Upper lobe of left lung (tissue), 6 donors: Measurements from ENCODE around the gene CETP. TPM values are rescaled to one million over a fixed set of nuclear protein-coding genes. Genes with fewer than 3 reads are reported as not detected.
"Not testable (repeated sequence)": the region's sequence is repeated elsewhere in the genome, so short reads cannot be mapped to it uniquely, and the experiment has no call there.

Experiments
- ATAC-seq, 2 donors: fragments of 200-7000 bp; cut with Tn5 transposase; one replicate each; pipeline ENCODE4 v1.9.1; 2022; ENCODE audit warnings: mild to moderate bottlenecking in 2 of 2, moderate library complexity in 2 of 2; ENCODE audit not compliant: low FRiP score in 2 of 2
- DNase-seq, 2 donors: peaks; one replicate each; pipeline ENCODE4 v3.0.0-alpha.2; 2019 to 2020
- H3K27ac ChIP-seq, 4 donors: fragments of 200-600 bp; sonication (generic); one replicate each; pipeline ENCODE4 v1.5.1; 2016 to 2019
- H3K27me3 ChIP-seq, 4 donors: fragments of 200-600 bp; sonication (generic); one replicate each; pipeline ENCODE4 v1.5.1; 2017 to 2019
- H3K36me3 ChIP-seq, 4 donors: fragments of 200-600 bp; sonication (generic); one replicate each; pipeline ENCODE4 v1.5.1; 2016 to 2019
- H3K4me1 ChIP-seq, 4 donors: fragments of 200-600 bp; sonication (generic); one replicate each; pipeline ENCODE4 v1.5.1; 2018 to 2019
- H3K4me3 ChIP-seq, 4 donors: fragments of 200-600 bp; sonication (generic); one replicate each; pipeline ENCODE4 v1.5.1; 2017 to 2019; ENCODE audit warnings: mild to moderate bottlenecking in 2 of 4, moderate library complexity in 1 of 4
- H3K9me3 ChIP-seq, 4 donors: fragments of 200-600 bp; sonication (generic); one replicate each; pipeline ENCODE4 v1.5.1; 2018 to 2019
- CTCF ChIP-seq, 6 experiments: fragments of 450-650 bp in 4 of 6; fragments of 200-600 bp in 2 of 6; sonication (generic) in 2 of 6; IDR thresholded peaks; one replicate each; pipeline ENCODE4 v1.5.1; 2016 to 2019; ENCODE audit warnings: antibody characterized with exemption in 6 of 6
- EP300 ChIP-seq, 4 donors: sonication (generic); formaldehyde crosslinking; IDR thresholded peaks; one replicate each; pipeline ENCODE4 v1.5.1; 2017; ENCODE audit warnings: antibody characterized with exemption in 4 of 4, control low read depth in 2 of 4
- POLR2A ChIP-seq, 4 donors: fragments of 450-650 bp; IDR thresholded peaks; one replicate each; pipeline ENCODE4 v1.5.1; 2016 to 2017; ENCODE audit warnings: antibody characterized with exemption in 4 of 4, mild to moderate bottlenecking in 2 of 4
- POLR2AphosphoS5 ChIP-seq, 2 donors: sonication (generic); formaldehyde crosslinking; IDR thresholded peaks; one replicate each; pipeline ENCODE4 v1.5.1; 2017; ENCODE audit warnings: antibody characterized with exemption in 2 of 2
- WGBS, 2 donors: methylation state at CpG; one replicate each; pipeline ENCODE4 v1.1.5; 2017 to 2018; 5-methylcytosine and 5-hydroxymethylcytosine counted together
- total RNA-seq, 6 donors: library from RNA; depleted of rRNA in 4 of 6; stranded (reverse); fragments of >200 nt in 4 of 6; gene quantifications; one replicate each; pipeline versions ENCODE4 v1.1.0 to v1.2.1, GENCODE V29; 2016 to 2021
- donor health status: DM: no; HTN: no; CAD: no; lungs with moderate emphysema.
- donor health status: DM: no; HTN: yes; CAD: no; lungs with severe emphysema.

Gene CETP
- total RNA-seq, 6 donors from 2014 or later: 0.29 to 1.5 (median 0.91) TPM; not detected in 1

- DNase-seq (no peak), ATAC-seq (no peak)
- Histone ChIP-seq H3K27ac (no peak overlapping the region), H3K36me3 (no peaks in the 10 kb centered on the region), H3K4me1 (no peaks in the 10 kb centered on the region), H3K9me3 (no peaks in the 10 kb centered on the region), H3K4me3 (no peak overlapping the region), H3K27me3 (no peaks in the 10 kb centered on the region)
- WGBS, 2 donors: 83 to 92% methylated on average over 5 to 9 of the region's 9 CpGs
- no peak for TF ChIP-seq POLR2AphosphoS5 (IDR thresholded peaks at IDR 0.05)
- TF ChIP-seq CTCF (IDR thresholded peaks at IDR 0.05): no peak
- no peak for TF ChIP-seq EP300 (IDR thresholded peaks at IDR 0.05)
- no peak for TF ChIP-seq POLR2A (IDR thresholded peaks at IDR 0.05)
Measured at GRCh38 chr16:56973294-56973689, 11.5 kb downstream of the CETP start.

- not testable (repeated sequence) for ATAC-seq, H3K4me3 ChIP-seq, H3K4me1 ChIP-seq, H3K27me3 ChIP-seq, H3K9me3 ChIP-seq, H3K27ac ChIP-seq, DNase-seq, H3K36me3 ChIP-seq
- WGBS, 2 donors: 88 to 96% methylated on average over 7 of the region's 7 CpGs
Measured at GRCh38 chr16:56973899-56974298, 12.1 kb downstream of the CETP start.

- no peaks in the 10 kb centered on the region for H3K36me3 ChIP-seq
- DNase-seq: no peak
- ATAC-seq: no peak
- H3K27me3 ChIP-seq: no peaks in the 10 kb centered on the region
- H3K4me3 ChIP-seq: no peak overlapping the region
- no peaks in the 10 kb centered on the region for H3K4me1 ChIP-seq
- no peak overlapping the region for H3K27ac ChIP-seq
- H3K9me3 ChIP-seq: no peaks in the 10 kb centered on the region
- TF ChIP-seq POLR2A (IDR thresholded peaks at IDR 0.05) (no peak), CTCF (IDR thresholded peaks at IDR 0.05) (no peak), POLR2AphosphoS5 (IDR thresholded peaks at IDR 0.05) (no peak), EP300 (IDR thresholded peaks at IDR 0.05) (no peak)
- 73 to 77% methylated on average over 4 to 9 of the region's 9 CpGs for WGBS, 2 donors
Measured at GRCh38 chr16:56974549-56975300, 13.0 kb downstream of the CETP start.

- no peak for ATAC-seq
- no peak for DNase-seq
- Histone ChIP-seq H3K9me3 (no peaks in the 10 kb centered on the region), H3K27ac (no peak overlapping the region), H3K27me3 (no peaks in the 10 kb centered on the region), H3K4me3 (no peak overlapping the region), H3K4me1 (no peaks in the 10 kb centered on the region), H3K36me3 (no peaks in the 10 kb centered on the region)
- TF ChIP-seq POLR2A (IDR thresholded peaks at IDR 0.05) (no peak), EP300 (IDR thresholded peaks at IDR 0.05) (no peak), CTCF (IDR thresholded peaks at IDR 0.05) (no peak), POLR2AphosphoS5 (IDR thresholded peaks at IDR 0.05) (no peak)
- 83 to 85% methylated on average over 10 of the region's 10 CpGs for WGBS, 2 donors
Measured at GRCh38 chr16:56975714-56976113, 14.0 kb downstream of the CETP start.

- DNase-seq (no peak), ATAC-seq (no peak)
- TF ChIP-seq POLR2AphosphoS5 (IDR thresholded peaks at IDR 0.05) (no peak), CTCF (IDR thresholded peaks at IDR 0.05) (no peak), EP300 (IDR thresholded peaks at IDR 0.05) (no peak), POLR2A (IDR thresholded peaks at IDR 0.05) (no peak)
- no peaks in the 10 kb centered on the region for H3K9me3 ChIP-seq
- WGBS, 2 donors: 72 to 92% methylated on average over 6 of the region's 6 CpGs
- H3K4me3 ChIP-seq: no peak overlapping the region
- no peaks in the 10 kb centered on the region for H3K27me3 ChIP-seq
- H3K4me1 ChIP-seq: no peaks in the 10 kb centered on the region
- H3K36me3 ChIP-seq: no peaks in the 10 kb centered on the region
- H3K27ac ChIP-seq: no peak overlapping the region
Measured at GRCh38 chr16:56977216-56977615, 15.5 kb downstream of the CETP start.
